GM10248 (cell line): ENCODE data around the gene SLC30A10.
"Not testable (repeated sequence)": the region's sequence is repeated elsewhere in the genome, so short reads cannot be mapped to it uniquely, and the experiment has no call there.

Source experiments
- CTCF ChIA-PET: fragments of 300-600 bp; sonication (Branson Sonifier 250); formaldehyde crosslinking; extraction: SDS; loops from one replicate; lab custom pipeline; 2021; ENCODE audit warnings: antibody characterized with exemption; lab: Yijun Ruan, JAX
- POLR2A ChIA-PET: fragments of 350-650 bp; sonication (Branson Sonifier 250); formaldehyde crosslinking; extraction: SDS; loops from one replicate; lab custom pipeline; 2020; ENCODE audit warnings: antibody characterized with exemption; lab: Yijun Ruan, JAX
- DNase-seq: peaks from one replicate; pipeline ENCODE4 v3.0.0; 2012; ENCODE audit errors: extremely low spot score
- TF ChIP-seq, protein P1 (sequence below): IDR thresholded peaks from 2 replicates; pipeline ENCODE4 v1.5.1; 2012; ENCODE audit warnings: mild to moderate bottlenecking, low read depth; ENCODE audit errors: extremely low read depth, missing control alignments, control extremely low read depth

SLC30A10 gene

DNA sequence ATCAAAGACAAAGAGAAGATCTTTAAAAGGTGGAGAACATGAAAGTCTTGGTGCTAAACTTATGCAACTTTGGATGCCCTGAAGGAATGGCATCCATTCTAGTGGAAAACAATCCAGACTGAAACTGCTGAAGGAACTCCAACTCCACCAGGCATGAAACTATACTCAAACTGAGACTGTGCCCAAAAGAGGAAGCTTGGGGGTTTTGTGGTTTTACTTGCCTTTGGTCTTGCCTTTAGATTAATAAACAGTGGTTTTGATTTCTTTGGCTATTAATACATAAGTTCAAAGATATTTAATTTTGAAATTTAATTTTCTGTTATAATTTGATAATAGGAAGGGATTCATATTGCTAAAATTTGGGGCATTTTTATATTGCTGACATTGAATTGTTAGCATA is 17.4 kb upstream of the SLC30A10 start:
- ChIA-PET POLR2A (no interaction called here), CTCF (no interaction called here)
- no peak for DNase-seq
- TF ChIP-seq, protein P1, sequence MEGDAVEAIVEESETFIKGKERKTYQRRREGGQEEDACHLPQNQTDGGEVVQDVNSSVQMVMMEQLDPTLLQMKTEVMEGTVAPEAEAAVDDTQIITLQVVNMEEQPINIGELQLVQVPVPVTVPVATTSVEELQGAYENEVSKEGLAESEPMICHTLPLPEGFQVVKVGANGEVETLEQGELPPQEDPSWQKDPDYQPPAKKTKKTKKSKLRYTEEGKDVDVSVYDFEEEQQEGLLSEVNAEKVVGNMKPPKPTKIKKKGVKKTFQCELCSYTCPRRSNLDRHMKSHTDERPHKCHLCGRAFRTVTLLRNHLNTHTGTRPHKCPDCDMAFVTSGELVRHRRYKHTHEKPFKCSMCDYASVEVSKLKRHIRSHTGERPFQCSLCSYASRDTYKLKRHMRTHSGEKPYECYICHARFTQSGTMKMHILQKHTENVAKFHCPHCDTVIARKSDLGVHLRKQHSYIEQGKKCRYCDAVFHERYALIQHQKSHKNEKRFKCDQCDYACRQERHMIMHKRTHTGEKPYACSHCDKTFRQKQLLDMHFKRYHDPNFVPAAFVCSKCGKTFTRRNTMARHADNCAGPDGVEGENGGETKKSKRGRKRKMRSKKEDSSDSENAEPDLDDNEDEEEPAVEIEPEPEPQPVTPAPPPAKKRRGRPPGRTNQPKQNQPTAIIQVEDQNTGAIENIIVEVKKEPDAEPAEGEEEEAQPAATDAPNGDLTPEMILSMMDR = no peak

DNA sequence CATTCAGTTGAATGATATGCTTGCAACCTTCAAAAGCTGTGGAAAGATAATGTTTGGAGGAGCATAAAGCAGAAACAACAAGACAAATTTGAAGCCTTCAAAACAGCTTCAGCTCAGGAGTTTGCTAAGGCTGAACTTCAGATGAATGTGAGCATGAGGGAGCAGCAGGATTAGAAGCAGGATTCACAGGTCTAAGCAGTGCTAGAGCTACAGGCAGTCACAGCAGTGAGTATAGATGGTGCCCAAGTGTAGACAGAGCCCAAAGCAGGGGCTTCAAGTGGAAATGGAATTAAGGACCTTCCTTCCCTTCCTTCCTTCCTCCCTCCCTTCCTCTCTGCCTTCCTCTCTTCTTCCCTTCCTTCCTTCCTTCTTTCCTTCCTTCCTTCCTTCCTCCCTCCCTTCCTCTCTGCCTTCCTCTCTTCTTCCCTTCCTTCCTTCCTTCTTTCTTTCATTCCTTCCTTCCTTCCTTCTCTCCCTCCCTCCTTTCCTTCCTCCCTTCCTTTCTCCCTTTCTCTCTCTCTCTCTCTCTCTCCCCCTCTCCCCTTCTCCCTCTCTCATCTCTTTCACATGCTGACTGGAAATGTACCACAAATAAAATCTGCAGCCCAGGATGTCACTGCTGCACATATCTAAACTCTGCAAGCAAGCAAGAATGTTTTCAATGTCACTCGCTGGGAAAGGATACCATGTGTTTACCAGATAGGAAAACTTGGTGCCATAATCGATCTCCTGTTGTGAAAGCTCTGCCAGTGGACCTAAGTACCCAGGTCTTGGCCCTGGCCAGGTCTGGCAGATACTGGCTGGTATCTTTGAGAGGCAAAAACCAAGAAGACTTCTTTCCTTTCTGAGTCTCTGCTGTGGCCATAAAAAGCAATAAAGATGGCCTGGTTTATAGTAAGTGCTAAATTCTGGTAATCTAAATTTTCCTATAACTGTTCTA is 13.1 kb upstream of the SLC30A10 start:
- CTCF ChIA-PET = no interaction called here
- POLR2A ChIA-PET = no interaction called here
- no peak for DNase-seq
- TF ChIP-seq, protein P1 = no peak

DNA sequence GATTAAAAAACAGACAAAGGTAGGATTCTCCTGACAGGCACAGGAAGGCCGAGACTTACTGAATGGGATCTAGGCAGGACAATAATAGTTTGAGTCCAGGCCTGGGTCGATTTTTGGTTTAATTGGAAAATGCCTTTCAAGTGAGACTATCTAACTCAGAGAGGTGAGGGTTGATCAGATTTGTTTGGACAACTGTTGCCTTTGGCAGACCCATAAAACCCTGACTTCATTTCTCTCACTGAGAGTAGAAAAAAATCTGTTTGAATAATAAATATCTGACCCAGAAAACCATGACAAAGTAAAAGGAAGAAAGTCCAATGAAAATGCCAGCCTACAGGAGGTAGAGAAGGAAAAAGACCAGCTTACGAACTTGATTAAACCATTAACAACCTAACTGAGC is 12.3 kb upstream of the SLC30A10 start:
- ChIA-PET CTCF (interaction anchor here (2.3 kb wide), 1 partner anchor 792 kb away, joined by 5 read pairs; no protein-coding TSS in a partner anchor), POLR2A (no interaction called here)
- DNase-seq = no peak
- TF ChIP-seq, protein P1 = no peak

DNA sequence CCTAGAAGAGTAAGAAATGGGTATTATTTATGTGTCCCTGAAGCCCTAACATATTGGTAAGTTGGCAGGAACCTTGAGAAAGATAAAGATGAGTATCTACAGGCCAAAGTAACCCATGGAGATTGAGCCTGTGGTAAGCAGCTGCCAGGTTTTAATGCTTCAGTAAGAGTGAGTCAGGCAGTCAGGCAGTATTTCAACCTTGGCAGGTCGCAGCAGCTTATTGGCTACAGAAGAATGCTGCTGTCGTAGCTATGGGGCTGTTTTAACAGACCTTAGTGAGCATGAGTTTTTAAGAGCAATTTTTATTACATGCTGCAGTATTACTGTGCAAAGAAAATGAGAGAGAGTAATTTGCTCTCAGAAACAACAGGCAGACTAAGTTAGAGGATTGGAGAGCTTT is 10.3 kb upstream of the SLC30A10 start:
- ChIA-PET CTCF (interaction anchor here (1.3 to 2.3 kb wide), 2 partner anchors 24 to 794 kb away, joined by 4 to 5 read pairs; no protein-coding TSS in a partner anchor), POLR2A (no interaction called here)
- DNase-seq = no peak
- TF ChIP-seq, protein P1 = no peak

DNA sequence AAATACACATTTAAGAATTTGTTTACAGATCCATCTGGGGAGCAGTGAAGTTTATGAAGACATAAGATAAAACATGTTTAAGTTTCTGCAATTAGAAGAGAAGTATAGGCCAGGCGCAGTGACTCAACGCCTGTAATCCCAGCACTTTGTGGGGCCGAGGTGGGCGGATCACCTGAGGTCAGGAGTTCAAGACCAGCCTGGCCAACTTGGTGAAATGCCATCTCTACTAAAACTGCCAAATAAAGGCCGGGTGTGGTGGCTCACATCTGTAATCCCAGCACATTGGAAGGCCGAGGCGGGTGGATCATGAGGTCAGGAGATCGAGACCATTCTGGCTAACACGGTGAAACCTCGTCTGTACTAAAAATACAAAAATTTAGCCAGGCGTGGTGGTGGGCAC is 5.4 kb upstream of the SLC30A10 start:
- CTCF ChIA-PET, DNase-seq, POLR2A ChIA-PET: not testable (repeated sequence)

DNA sequence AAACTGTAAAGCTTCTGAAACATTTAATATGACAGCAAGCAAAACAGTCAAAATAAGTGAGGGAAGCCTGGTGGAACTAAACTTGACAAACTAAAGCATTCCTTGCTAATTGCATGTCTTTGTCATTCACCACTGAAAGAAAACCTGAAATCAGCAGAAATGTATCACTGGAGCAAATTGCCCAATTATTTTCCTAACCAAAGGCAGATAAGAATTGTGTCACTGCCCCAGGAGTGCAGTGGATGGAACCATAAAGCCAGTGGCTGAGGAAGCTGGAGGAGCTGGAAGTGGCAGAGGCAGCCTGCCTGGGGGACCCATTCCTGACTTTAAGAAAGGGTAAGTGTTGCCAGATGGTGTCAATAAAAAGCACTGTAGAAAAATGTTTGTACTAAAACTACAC is 2.7 kb upstream of the SLC30A10 start:
- TF ChIP-seq, protein P1 = no peak
- no peak for DNase-seq
- CTCF ChIA-PET = no interaction called here
- POLR2A ChIA-PET = no interaction called here

- no peak for DNase-seq
- POLR2A ChIA-PET = no interaction called here
- CTCF ChIA-PET = no interaction called here
- TF ChIP-seq, protein P1 = no peak
Observed at GRCh38 chr1:219928791-219929118, 398 bp upstream of the SLC30A10 start.
